HG03139 (cell line): ENCODE data around the gene KDM4C.

Experiments
- ATAC-seq: cut with Tn5 transposase; IDR thresholded peaks from one replicate; pipeline ENCODE4 v1.9.1; 2021; ENCODE audit not compliant: unreplicated experiment

KDM4C gene

DNA sequence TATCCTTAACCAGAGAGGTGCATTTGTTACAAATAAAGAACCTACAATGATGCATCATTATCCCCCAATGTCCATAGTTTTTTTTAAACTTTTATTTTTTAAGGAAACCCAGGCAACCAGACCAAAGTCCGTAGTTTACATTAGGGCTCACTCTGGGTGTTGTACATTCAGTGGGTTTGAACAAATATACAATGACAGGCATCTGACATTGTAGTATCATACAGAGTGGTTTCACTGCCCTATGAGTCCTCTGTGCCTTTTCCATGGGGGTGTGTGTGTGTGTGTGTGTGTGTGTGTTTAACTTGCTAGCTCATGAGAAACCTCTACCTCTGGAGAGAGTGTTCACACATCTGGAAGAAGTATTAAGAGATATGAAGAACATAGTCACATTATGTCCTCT, 141.5 kb downstream of the KDM4C start:
- ATAC-seq = no peak

DNA sequence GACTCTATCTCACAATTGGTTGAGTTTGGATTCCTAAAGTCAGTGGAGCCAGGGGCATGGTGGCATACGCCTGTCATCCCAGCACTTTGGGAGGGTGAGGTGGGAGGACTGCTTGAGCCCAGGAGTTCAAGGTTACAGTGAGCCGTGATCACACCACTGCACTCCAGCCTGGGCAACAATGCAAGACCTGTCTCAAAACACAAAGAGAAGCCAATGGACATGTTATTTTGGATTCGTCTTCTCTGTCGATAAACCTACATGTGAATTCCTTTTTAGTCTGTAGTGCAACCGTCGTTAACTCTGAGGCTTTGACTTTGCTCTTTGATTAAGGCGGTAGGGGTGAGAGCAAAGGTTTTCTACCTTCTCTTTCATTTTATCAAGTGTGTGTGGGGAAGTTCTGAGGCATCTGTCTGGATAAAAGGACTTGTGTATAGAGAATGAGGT, 142.7 kb downstream of the KDM4C start:
- ATAC-seq = no peak

DNA sequence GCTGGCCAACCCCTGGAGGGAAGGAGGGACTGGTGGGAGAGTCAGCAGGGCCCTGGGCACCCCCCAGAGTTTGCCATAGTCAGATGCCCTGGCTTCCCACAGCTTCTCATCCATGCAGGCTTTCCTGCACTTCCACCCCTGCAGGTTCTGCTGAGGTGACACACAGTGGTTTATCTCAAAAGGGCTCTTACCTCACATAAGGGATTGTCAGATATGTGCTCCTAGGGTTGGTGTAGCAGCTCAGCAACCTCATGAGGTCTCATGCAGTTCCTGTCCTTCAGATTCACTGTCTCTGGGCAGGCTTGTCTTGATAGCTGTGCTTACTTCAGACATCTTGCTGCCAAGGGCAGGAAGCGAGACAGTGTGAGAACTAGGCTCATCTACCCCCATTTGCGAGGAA, 143.4 kb downstream of the KDM4C start:
- no peak for ATAC-seq

DNA sequence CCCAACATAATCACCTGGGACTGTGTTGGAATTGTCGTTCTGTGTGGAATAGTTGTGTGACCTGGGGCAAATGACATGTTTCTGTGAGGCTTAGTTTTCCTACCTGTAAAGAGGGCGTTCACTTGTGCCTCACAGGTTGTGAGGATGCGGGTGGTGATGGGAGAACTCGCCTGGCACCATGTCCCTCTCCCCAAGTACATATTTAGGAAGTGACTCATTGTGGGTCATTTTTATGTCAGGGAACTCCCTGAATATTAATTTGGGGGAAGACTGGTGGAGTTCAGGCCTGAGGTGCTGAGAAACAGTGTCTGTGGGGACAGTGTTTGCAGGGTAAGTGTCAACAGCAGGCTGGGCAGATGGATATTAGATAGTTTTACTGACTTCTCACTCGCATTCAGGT, 144.7 kb downstream of the KDM4C start:
- ATAC-seq = no peak

DNA sequence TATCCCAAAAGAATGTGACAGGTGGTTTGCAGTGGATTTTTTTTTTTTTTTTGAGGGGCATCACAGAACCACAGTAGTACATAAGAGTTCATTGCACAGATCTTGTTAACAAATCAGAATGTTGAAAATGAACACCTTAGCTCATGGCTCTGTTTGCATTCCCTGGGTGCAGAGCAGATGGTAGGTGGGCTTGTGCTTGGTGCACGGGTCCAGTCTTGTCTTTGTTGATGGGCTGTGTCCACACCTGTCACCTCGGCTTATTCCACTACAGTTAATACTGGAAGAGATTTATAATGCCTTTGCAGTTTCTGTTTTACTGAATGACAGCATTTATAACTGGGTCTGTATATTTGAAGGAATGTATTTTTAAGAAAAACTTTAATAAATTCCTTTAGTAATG, 146.6 kb downstream of the KDM4C start:
- no peak for ATAC-seq

DNA sequence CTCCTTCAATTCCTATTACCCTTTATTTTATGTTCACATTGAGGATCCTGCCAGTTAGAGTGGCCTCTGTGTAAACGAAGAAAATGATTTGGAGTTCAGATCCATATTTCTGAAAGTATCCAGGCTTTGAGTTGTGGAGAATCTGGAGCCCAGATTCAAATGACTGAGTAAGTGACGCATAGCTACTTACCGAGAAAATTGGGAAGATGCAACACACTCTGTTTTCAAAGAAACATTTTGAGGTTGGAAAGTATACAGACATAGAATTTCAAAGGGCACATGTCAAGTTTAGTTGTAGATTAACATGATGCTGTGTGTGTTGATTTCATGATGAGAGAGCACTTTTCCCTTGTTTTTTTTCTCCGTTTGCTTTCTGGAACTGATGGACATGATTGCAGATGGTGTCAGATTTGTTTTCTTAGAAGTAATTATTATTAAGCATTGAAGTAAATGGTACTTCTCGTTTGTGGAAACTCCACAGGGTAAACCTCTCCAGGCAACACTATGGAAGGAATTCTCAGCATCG, 148.1 kb downstream of the KDM4C start:
- ATAC-seq = no peak

DNA sequence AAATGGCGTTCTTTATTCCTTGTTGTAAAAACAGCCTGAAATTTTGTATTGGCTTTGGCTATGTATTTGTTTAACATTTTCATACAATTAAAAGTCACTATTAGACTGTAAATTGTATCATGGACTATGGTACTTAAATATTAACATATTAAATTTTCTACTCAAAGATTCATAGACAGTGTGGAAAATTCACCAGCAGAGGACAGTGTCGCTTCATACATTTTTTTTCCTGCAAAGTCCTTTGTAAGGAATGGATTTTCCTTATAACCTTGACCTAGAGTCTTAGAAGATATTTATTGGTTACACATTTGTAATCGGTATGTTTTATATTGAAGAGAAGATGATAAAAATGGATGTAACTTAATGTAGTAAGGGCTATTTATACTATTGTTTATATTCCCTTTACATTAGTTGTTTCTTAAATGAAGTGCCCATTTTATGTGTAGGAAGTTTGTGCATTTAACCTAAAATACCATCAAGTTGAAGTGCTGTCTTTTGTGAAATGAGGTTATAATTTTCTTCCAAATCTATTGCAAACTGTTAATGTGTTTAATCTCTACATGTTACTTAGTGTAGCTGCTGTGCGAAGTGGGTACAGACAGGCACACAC, 150.1 kb downstream of the KDM4C start:
- ATAC-seq = no peak

DNA sequence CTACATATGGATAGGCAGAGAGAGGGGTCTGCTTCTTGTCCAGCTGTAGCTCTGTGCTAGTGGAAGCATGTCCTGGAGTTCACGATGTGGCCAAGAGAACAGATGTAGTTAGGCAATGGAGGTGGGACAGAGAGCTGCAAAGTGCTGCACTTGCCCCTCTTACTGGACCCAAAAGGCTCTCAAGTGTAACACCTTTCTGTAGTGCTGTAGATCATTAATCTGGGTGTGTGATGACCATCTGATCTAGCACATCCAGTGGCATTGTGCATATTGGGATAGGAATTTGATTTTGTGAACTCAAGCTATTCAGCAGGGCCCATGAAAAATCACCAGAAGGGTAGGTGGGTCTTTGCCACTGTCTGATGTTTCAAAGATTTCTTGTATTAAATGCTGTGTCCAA, 151.4 kb downstream of the KDM4C start:
- ATAC-seq = no peak

DNA sequence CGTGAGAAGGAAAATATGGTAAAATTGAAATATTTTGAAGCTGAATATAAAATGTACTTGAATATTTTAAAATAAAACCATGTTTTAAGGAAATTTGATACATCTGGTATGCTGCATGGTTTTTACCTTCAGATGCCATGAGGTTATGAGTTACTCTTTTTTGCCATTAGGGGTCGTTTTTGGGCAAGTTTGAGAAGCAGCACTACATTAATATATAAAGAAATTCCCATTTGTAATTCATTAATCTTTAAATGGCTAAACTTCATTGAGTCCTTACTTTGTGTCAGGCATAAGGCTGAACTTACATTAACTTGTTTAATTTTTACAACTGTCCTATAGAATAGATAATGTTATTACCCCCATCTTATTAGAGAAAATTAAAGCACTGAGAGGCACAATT, 152.3 kb downstream of the KDM4C start:
- ATAC-seq = no peak

DNA sequence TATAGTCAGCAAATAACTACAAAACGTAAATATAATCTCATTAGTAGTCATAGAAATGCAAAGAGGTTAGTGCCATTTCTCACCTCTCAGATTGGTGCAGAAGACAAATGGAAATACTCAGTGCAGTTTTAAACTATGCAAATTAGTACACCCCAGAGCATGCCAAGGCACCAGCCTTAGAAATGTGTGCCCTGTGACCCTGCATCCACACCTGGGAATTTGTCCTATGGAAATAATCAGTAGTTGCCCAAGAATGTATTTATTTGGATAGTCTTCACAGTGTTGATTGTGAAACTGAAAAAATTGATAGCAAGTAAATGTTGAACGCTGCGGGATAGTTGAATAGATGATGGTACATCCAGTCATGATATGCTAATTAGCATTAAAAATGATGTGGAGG, 152.7 kb downstream of the KDM4C start:
- ATAC-seq = no peak

DNA sequence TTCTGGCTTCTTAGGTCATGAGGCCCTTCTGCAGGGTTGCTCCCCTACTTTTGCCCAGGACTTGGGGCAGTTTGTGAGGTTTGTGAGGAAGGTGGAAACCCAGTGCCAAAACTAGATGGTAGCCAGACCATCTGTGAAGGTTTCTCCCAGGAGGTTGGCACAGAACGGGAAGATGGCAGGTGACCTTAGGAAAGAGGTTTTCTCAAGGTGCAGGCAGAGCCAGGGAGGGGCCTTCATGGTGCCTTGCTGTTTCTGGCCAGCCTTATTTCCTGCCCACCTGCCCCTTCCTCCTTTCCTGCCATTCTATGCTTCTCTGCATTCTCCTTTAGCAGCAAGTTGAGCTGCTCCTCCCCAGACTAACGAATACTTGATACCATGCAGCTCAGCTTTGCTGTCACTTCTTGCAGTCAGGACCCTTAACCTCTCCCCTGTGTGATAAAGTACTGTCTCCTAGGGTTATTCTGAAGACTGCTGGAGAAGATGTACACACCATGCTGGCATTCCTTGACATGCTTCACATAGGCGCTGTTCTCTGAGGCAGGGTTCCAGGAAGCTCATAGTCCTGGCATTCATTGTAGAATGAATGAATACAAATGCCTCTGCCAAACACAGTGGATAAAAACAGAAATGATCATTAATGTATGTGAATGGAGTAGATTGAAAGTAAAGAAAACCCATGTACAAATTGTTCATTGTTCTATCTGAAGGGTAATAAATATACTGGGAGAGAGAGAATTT, 154.3 kb downstream of the KDM4C start:
- ATAC-seq = no peak

DNA sequence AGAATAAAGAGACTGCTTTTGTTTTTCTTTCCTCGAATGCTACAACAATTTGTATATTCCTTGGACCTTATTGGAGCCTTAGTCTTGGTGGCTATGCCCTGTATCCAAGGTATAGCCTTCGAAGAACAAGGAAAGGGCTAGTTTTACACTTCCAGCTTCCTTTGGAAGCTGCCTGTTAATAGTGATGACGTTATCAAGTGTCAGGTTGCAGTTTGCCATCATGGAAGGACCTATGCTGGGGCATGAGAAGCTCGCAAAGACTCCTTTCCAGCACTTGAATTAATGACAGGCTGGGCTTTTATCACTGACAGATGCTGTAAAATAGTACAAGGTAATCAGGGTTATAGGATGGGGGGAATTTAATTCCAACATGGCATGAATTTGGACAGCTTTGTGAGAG, 157.9 kb downstream of the KDM4C start:
- no peak for ATAC-seq

DNA sequence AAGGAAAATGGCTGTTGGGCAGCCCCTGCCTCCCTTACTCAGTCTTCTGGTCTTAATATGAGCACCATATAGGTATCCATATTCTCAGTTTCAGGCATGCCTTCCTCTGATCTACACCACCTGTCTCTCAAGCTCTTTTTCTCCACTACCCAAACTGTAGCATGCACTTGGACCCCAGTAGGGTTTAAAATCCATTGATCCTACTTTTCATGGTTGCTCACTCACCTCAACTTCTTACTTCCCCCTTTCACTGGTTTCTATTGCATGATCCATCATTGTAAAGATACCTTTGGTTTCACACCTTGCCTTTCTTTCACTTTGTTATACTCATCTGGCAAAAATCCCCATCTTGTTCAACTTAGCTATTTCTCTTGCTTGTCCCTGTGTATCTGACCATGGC, 159.4 kb downstream of the KDM4C start:
- peak; percentile 81 for ATAC-seq

DNA sequence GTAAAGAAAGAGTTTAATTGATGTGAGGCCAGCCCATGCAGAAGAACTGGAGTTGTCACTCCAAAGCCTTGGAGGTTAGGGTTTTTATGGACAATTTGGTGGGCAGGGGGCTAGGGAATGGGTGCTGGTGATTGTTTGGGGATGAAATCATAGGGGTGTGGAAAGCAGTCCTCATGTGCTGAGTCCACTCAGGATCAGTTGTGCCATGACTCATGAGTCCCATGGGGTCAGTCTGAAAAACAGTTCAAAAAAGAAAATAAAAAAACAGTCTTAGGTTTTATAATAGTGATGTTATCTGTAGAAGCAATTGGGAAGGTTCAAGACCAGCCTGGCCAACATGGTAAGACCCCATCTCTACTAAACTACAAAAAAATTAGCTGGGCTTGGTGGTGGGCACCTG, 162.3 kb downstream of the KDM4C start:
- ATAC-seq = no peak

DNA sequence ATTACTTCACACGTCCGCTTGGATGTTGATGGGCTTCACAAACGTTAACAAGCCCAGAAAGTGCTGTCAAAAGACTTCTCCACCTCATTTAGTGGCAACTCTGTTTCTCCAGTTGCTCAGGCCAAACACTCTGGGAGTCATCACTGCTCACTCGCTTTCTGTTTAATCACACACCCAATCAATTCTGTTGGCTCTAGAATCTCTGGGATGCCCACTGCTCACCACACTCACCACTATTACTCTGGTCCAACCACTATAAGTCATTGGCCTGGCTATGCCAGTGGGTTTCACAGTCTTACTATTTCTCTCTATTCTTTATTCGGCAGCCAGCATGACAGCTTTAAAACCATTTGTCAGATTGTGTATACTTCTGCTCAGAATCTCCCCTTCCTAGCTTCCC, 163.5 kb downstream of the KDM4C start:
- no peak for ATAC-seq

DNA sequence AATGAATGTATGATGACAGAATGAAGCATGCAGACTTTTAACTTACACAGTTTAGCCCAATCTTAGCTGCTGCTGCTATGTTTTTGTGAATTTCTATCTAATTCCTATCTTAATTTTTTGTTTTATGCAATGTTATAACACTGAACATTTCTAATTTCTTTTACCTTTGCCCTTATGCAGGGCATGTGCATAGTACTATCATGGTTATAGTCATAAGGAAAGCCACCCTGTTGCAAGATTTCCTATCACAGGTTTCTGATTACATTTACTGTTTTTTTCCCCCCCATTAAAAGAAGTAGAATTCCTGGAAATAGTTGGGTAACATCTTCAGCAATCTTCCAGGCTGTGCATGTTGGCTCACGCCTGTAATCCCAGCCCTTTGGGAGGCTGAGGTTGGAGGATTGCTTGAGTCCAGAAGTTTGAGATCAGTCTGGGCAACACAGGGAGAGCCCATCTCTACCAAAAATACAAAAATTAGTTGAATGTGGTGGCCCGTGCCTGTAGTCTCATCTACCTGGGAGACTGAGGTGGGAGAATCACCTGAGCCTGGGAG, 164.4 kb downstream of the KDM4C start:
- no peak for ATAC-seq

DNA sequence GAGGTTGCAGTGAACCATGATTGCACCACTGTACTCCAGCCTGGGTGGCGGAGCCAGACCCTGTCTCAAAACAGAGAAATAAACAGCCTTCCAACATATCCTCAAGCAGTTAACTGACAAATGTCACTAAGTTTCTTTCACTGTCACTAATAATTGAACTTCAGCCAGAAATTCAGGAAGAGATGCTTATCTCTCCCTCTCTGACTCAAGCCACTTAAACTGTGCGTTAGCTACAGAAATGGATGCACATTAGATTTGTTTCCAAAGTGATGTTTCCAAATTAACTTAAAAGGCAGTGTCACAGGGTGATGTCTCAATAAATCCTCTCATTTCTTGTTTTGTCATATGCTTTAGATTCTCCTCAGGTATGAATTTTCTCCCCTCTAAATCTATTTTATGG, 164.9 kb downstream of the KDM4C start:
- ATAC-seq = no peak

DNA sequence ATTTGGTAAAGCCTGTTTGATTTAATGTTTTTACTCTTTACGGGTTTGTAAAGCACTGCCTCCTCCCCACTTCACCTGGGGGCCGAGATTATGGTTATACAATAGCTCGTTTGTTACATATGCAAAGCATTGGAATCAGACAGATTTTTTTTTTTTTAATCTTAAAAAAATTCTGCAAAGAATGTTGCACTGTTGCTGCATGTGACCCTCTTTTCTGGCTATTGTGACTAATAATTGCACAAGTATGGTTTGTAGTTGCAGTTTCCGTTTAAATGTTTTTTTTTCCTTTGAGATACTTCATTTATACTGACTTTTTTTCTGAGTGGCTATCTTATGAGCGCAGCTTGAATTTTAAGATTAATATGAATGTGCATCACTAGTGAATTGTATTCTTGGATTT, 165.3 kb downstream of the KDM4C start:
- ATAC-seq = no peak

DNA sequence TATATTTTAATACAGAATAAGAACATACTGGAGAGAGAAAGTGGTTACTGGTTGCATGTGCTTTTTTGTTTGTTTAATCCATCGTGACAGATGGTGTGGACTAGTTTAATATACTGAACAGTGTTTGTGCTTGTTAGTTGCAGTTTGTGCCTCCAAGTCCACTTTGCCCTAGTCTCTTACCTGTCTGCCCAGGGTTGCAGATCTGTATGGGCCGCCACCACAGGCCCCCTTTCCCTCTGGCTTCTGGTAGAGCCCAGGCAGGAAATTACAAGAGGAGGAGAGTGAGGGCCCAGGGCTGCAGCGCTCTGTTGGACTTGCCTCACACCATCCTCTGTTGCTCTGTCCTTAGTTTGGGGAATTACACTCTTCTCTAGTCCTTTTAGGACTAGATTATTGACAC, 166.4 kb downstream of the KDM4C start:
- ATAC-seq = no peak

DNA sequence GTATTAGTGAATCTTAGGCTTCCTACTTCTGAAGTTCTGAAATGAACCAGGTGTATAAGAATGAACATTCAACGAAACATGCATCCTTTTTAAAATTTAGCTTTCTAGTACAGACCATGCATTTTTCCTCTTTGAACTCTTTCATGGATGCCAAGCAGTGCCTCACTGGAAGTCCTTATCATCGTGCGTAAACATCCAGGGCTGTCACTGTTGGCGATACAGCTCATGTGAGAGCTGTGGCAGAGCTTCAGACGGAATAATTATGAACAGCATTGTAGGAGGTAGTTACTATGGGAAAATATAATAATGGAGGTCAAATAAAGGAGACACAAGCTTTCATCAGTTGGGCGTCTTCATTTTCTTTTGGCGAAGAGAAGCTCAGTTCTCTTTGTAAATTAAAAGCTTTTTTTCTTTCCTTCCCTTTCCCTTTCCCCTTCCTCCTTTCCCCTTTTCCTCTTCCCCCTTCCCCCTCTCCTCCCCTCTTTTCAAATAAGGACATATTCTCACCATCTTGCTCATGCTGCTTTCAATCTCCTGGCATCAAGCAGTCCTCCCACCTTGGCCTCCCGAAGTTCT, 167.3 kb downstream of the KDM4C start:
- ATAC-seq = no peak

DNA sequence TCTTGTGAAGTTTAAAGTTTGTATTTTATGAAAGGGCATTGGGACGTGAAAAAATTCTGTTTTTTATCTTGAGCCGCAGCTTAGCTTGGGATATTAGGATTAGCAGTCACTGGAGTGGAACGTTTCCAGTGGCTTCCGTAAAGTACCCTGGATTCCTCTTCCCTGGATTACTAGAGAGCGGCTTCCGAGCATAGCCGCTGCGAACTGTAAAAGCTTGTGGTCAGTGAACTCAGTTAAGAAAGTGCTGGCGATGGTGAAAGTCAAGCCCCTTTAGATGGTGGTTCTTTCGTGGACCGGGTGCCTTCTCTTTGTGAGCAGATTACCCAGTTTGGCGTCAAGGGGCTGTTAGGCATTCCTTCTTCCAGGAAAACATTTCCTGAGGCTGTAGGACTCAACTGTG, 168.1 kb downstream of the KDM4C start:
- ATAC-seq = no peak

DNA sequence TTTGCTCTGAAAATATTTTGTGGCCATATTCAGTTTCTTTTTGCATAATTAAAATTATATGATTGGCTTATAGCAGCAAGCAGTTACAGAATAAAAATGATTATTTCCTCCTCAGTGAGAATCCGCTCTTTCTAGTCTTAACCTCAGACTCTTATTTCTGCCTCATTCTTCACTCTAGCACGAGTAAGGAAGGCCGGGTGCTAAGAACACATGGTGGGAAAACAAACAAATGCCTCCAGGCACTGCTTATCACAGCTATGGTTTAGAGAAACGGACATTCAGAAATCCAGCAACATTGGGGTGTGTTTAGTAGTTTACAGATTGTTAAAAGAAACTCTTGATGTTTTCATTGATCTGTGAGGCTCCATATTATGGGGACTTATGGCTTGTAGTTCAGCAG, 168.7 kb downstream of the KDM4C start:
- no peak for ATAC-seq
